Stimulated activated CD4-positive, alpha-beta T cell treated with anti-CD3 and anti-CD28 coated beads, Interleukin-15, amount 100 ng/mL, for 1 hour (primary cell): Measurements from ENCODE around the gene ZKSCAN7.
"Not testable (repeated sequence)": the region's sequence is repeated elsewhere in the genome, so short reads cannot be mapped to it uniquely, and the experiment has no call there.

Experiments used
- DNase-seq, 2 donors: peaks; one replicate each; pipeline ENCODE4 v3.0.0-alpha.2; 2020; ENCODE audit warnings: low read depth in 1 of 2, low spot score in 1 of 2

ZKSCAN7 gene

DNA sequence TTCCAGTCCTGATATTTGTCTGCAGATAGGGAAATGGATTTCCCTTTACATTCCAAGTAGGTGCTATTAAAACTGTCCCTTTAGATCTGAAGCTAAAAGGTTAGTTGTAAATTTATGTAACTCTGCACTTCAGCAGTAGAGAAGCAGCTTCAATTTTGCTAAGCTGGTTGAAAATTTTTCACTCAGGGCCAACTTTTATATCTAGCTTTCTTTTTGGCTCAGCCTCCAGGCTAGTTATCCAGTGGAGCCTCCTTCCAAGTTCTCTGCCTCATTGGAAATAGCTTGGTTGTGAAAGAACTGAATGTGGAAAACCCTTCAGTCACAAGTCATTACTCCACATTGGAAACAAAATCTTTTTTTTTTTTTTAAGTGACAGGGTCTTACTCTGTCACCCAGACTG lies 21.6 kb downstream of the ZKSCAN7 start:
- DNase-seq, result no peak

GRCh38 chr3:44577354-44577952 lies 22.5 kb downstream of the ZKSCAN7 start:
- DNase-seq, result not testable (repeated sequence)

DNA sequence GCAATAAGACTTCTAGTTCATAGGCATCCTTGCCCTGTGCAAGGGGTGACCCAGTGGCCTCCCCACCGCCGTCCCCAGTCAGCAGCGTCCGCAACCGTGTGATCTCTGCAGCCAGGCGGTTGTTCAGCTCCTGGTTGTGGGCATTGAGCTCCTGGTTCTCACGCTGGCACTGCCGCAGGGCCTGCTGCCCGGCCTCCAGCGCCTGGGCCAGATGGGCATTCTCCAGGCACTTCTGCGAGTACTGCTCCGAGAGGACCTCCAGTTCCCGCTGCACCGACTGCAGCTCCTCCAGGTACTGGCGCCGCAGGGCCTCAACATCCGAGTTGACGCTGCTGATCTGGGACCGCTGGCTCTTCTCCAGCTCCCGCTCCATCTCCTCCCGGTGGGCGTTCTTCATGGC lies 23.3 kb downstream of the ZKSCAN7 start:
- not testable (repeated sequence) for DNase-seq

GRCh38 chr3:44578924-44579515 lies 24.0 kb downstream of the ZKSCAN7 start:
- not testable (repeated sequence) for DNase-seq

DNA sequence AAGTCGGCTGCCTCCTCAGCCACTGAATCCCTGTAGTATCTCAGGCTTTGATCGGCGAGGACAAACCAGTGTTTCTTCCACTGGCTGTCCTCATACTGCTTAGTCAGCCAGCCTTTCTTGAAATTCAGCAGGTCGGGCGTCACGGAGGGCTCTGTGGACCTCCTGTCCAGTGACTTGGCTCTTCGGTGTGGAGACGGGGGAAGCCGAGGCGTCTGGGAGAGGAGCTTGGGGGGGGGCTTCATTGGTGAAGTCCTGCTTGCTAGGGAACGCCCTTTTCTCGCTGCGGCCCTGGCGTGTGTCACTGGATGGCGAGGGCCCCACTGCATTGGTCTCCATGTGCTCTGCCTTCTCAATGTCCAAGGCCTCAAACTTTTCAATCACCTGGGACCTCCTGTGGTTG lies 24.8 kb downstream of the ZKSCAN7 start:
- DNase-seq, result not testable (repeated sequence)

GRCh38 chr3:44580971-44581370 lies 26.0 kb downstream of the ZKSCAN7 start:
- not testable (repeated sequence) for DNase-seq

GRCh38 chr3:44584646-44585501 lies 29.9 kb downstream of the ZKSCAN7 start, which contains the start of gene ZNF660:
Gene ZNF660, plus strand, starts transcription at chr3:44584964. Its CDS starts 9,230 bp downstream, at chr3:44594194.
- no peak for DNase-seq

GRCh38 chr3:44596621-44597020 lies 41.6 kb downstream of the ZKSCAN7 start:
- no peak for DNase-seq

- DNase-seq, result no peak
These were observed 46.8 kb downstream of the ZKSCAN7 start for GRCh38 chr3:44601749-44602148.

GRCh38 chr3:44612678-44613077 lies 57.7 kb downstream of the ZKSCAN7 start:
- no peak for DNase-seq
